CD4-positive, alpha-beta T cell treated with Interleukin-17A for 4 hours (primary cell): ENCODE results near the gene CYP24A1.

Experiments used
- DNase-seq: peaks from one replicate; pipeline ENCODE4 v3.0.0-alpha.2; 2020; ENCODE audit warnings: mixed read lengths

CYP24A1 gene

DNA sequence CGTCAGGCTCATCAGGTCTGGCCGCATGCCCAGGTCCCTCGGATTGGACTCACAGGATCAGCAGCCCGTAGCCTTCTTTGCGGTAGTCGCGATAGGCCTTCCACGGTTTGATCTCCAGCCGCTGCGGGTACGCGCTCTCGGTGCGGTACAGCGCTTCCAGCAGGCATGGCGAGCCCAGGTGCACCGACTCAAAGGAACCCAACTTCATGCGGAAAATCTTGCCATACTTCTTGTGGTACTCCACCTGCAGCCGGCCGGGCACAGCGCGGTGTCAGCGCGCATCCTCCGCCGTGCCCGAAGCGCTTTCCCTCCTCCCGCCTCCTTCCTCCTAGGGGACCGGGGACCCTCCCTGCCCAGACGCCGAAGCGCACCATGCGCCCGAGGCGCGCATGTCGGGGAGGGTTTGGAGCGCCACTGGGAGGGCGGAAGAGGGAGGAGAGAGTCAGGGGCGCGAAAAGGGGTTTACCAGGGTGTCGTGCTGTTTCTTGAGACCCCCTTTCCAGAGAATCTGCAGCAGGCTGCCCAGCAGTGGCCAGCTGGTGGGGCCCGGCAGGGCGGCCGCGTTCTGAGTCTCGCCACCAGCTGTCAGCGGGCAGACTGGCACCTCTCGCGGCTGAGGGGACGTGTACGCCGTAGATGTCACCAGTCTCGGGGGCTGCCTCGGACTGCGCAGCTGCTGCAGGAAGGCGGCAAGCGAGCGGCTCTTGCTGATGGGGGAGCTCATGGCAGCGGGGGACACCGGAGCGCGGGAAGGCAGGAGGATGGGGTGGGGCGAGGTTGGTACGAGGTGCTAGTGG is 732 bp downstream of the CYP24A1 start:
- no peak for DNase-seq

GRCh38 chr20:54172532-54172855 is 1.3 kb downstream of the CYP24A1 start:
- no peak for DNase-seq

GRCh38 chr20:54170963-54171362 is 2.8 kb downstream of the CYP24A1 start:
- no peak for DNase-seq

DNA sequence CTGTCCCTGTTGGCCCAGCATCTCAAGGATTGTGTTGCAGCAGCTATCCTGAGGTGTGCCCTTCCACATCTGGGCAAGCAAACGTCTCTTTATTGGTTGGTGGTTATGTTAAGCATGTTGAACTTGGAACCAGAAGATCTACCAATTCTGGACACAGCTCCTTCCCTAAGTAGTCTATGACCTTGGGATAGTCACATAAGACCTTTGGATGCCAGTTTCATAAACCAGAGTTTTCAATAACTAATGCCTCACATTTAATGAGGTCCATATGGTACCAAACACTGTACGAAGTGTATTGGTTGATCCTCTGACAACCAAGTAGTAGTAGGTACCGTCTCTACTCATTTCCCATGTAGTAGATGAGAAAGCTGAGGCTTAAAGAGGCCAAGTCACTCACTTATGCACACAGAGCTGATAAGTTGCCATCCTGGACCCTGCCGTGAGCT is 3.7 kb downstream of the CYP24A1 start:
- DNase-seq = no peak

DNA sequence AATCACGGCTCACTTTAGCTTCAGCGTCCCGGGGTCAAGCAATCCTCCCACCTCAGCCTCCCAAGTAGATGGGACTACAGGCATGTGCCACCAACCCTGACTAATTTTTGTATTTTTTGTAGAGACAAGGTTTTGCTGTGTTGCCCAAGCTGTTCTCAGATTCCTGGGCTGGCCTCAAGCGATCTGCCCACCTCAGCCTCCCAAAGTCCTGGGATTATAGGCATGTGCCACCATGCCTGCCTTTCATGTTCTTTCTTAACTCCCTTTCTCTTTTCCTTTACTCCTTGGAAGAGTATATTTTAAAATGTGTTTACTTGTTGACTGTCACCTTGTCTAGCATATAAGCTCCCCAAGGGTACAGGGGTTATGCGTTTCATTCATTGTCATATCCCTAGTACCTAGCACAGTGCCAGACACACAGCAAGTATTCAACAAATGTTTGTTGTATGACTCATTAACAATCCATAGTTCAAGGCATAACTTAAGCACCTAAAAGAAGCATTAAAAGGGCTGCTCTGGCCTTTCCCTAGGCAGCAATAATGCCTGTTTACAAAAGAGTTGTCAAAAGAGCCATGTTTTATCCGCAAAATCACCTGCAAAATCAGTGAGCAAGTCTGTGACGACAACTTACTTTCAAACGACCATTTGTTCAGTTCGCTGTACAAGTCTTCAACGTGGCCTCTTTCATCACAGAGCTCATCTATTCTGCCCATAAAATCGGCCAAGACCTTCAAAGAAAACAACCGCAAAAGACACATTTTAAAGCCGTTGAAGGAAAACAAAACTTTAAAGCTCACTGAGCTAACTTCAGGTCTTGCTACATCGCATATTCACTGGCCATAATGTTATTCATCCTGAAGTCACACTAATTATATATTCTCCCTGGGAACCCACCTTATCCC is 4.6 kb downstream of the CYP24A1 start:
- DNase-seq = no peak

- DNase-seq = no peak
These were observed 5.6 kb downstream of the CYP24A1 start for GRCh38 chr20:54167909-54168872.

DNA sequence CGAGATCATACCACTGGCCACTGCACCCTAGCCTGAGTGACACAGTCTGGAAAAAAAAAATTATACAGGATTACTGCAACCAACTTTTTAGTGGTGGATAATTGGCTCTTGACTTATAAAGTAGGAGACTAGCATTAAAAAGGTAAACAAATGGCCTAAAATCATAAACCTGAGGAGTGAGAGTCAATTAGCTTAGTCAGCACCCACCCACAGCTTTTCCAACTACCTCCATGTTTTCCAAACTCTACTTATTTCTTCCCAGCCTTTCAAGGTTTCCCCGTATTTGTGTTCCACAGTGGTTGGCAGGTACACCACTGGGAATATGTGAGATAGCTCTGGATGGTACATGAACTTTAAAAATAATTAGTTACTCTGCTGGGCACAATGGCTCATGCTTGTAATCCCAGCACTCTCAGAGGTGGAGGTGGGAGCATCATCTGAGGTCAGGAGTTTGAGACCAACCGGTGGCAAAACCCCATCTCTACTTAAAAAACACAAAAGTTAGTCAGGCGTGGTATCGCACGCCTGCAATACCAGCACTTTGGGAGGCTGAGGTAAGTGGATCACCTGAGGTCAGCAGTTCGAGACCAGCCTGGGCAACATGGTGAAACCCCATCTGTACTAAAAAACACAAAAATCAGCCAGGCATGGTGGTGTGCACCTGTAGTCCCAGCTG is 6.7 kb downstream of the CYP24A1 start:
- DNase-seq = no peak

DNA sequence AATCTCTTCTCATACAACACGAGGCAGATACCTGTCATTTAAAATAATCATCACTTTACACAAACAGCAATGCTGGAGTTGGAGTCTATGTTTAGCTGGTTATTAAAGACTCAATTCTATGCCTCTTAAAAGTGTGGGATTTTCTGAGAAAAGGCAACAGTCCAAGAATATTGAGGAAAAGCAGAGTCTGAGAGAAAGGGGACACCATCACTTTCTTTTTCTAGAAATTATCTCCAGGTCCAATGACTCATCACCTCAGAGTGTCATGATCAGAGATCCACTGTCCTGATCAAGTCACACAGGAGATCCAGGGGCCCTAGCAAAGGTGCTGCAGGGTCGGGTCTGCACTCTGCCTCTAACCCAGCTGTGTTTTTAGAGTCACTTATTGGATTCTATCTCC is 8.0 kb downstream of the CYP24A1 start:
- DNase-seq = no peak

DNA sequence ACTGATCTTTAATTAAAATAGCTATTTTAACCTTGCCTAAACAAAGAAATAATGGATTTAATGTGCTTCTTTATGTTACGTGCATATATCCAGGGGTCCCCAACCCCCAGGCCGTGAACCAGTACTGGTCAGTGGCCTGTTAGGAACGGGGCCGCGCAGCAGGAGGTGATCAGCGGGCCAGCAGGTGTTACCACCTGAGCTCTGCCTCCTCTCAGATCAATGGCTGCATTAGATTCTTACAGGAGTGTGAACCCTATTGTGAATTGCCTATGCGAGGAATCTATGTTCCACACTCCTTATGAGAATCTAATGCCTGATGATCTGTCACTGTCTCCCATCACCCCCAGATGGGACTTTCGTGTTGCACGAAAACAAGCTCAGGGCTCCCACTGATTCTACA is 8.8 kb downstream of the CYP24A1 start:
- DNase-seq = no peak

DNA sequence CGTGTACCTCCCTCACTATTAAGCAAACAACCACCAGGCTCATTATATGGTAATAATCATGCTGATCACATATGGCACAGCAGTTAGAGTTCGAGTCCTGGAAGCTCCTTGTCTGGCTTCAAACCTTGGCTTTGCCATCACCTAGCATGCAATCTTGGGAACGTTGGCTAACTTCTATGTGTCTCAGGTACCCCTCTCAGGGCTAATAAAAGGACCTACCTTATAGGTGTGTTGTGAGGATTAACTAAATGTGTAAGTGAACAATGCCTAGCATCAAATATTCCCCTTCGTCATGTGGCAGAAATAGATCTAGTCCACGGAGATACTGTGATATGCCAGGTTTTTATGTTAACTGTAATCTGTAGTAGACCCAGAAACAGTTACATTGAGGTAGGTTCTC is 10.4 kb downstream of the CYP24A1 start:
- DNase-seq = no peak

DNA sequence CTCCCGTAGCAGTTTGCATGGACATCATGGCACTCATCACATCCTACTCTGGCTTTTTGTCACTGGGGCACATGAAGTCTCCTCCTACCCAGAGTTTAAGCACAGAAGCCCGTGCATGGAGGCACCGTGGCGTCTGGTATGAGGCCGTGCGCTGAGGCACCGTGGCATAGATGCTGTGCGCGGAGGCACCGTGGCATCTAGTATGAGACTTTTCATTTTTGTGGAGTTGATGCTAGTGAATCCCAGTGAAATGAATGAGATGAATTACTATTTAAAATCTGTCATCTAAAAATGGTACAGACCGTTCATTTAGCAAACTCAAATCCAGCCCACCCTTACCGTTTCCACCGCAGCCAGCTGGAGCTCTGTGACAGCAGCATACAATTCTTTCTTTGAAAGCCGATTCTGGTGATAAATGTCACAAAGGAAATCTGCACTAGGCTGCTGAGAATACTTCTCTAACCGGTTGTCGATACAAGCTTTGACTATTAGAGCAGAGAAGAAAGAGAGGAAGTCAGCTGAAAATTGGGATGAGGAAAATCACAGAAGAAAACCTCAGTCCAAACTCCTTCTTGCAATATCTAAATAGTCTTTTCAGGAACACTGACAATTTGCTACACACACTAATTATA is 11.3 kb downstream of the CYP24A1 start:
- no peak for DNase-seq

- no peak for DNase-seq
These were observed 12.0 kb downstream of the CYP24A1 start for GRCh38 chr20:54161821-54162149.

- DNase-seq = no peak
These were observed 12.6 kb downstream of the CYP24A1 start for GRCh38 chr20:54161008-54161820.

DNA sequence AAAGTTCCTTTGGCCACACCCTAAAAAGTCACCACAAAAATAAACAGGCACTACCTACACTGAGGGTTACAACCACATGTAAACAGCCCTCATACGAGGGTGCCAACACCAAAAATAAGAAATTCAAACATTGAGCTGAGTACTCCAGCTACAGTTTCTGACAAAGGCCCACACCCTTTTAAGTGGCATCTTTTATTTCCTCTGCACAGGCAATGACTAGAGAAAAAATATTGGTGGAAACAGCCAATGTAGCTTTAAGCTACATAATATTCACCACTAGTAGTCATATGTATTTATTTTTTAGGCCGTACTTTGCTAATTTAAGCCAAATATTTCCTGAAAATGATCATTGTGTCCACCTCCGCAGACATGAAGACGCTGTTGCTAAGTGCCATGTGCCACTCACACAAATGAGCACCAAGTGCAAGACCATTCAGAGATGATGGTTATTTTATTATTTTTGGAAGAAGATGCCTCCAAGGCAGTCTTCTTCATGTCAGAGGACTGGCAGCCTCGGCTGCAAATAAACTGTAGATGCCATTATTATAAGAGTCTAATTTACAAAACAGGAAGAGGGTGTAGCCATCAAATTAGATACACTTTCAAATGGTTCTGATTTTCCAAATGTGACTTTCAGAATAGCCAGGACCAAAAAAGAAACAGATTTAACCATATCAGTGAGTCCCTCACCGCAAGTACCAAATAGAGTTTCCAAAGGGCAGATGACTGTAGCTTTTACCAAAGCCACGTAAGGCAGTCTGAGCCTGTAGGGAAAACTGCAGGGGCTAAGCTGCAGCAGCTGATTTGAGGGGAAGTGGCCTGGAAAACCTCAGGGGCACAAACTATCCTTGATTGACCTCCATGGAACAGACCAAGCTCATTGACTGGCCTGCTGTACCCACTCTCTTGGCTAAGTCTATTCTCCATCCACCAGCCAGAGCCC is 13.4 kb downstream of the CYP24A1 start:
- DNase-seq = no peak

DNA sequence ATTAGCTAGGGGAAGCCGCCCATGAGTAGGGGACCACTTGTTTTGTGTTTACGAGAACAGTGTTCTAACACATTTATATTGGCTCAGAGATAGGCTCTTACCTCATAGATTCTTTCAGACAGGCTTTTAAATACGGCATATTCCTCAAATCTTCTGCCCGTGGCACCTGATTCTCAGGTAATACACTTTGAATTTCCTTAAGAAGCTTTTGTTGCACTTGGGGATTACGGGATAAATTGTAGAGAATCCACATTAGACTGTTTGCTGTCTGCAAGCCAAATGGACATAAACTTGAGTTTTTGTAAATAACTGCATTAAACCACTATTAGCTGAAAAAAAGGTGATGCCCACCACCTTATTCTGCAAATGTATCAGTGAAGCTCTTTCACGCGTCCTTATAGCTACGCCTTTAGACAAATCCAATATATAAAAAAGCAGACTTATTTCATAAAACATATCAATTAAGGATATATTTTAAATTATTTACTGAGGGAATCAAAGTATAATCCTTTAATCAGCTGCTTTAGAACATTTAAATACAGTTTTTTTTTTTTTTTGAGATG is 14.8 kb downstream of the CYP24A1 start:
- no peak for DNase-seq

- DNase-seq = no peak
These were observed 15.6 kb downstream of the CYP24A1 start for GRCh38 chr20:54158226-54158625.

- no peak for DNase-seq
These were observed 16.6 kb downstream of the CYP24A1 start for GRCh38 chr20:54156981-54157835.

- no peak for DNase-seq
These were observed 17.3 kb downstream of the CYP24A1 start for GRCh38 chr20:54156522-54156921.
